K562 (cell line): Measurements from ENCODE around the gene OR4D6. TPM values are rescaled to one million over a fixed set of nuclear protein-coding genes. Genes with fewer than 3 reads are reported as not detected.

Source experiments
- ATAC-seq: fragments of 200-7000 bp; cut with Tn5 transposase; 3 replicates; pipeline ENCODE4 v1.9.1; 2020; ENCODE audit warnings: moderate library complexity
- BruUV-seq: library from RNA; stranded (reverse); fragments of 400-500 nt; replicated peaks from 2 replicates; lab custom pipeline; 2021; lab: Mats Ljungman, UMichigan
- CTCF ChIA-PET: fragments of 300-600 bp; formaldehyde crosslinking; extraction: SDS; loops from one replicate; lab custom pipeline; 2021; ENCODE audit warnings: low intra/inter-chr PET ratio; lab: Yijun Ruan, JAX
- POLR2A ChIA-PET: fragments of 300-600, 350-650 bp; sonication (Branson Sonifier 250); formaldehyde crosslinking; extraction: SDS; loops from one replicate; lab custom pipeline; 2021; ENCODE audit warnings: antibody characterized with exemption, inconsistent platforms; lab: Yijun Ruan, JAX
- DNase-seq, 4 experiments: peaks; one replicate each; pipeline versions ENCODE4 v3.0.0 to v3.0.0-alpha.2; 2011 to 2018; ENCODE audit warnings: low spot score in 3 of 4, mixed read lengths in 3 of 4; ENCODE audit errors: extremely low read depth in 1 of 4
- FAIRE-seq: peaks from 2 replicates; lab custom pipeline; 2011; peaks lifted over from hg19 to GRCh38; lab: Jason Lieb, UNC
- H2AFZ ChIP-seq: 2 replicates; pipeline ENCODE4 v1.6.0; 2011; ENCODE audit warnings: low read depth, low read length, control low read depth, inconsistent platforms
- H3K27ac ChIP-seq: fragments of 200-600 bp; 3 replicates; pipeline ENCODE4 v1.8.0; 2011; ENCODE audit warnings: low read depth, mild to moderate bottlenecking, control low read depth, inconsistent platforms, low read length, moderate library complexity, mixed read lengths; ENCODE audit errors: extremely low read depth
- H3K27me3 ChIP-seq, 2 experiments: fragments of 300-600 bp in 1 of 2; 2 replicates in 1 of 2; 3 replicates in 1 of 2; pipeline versions ENCODE4 v1.6.0 to v1.8.0; 2011; ENCODE audit warnings: inconsistent platforms in 2 of 2, low read length in 2 of 2, mild to moderate bottlenecking in 1 of 2, mixed read lengths in 1 of 2, moderate library complexity in 1 of 2; ENCODE audit not compliant: control insufficient read depth in 2 of 2, insufficient read depth in 2 of 2
- H3K36me3 ChIP-seq: fragments of 300-600 bp; 3 replicates; pipeline ENCODE4 v1.8.0; 2011; ENCODE audit warnings: mild to moderate bottlenecking, low read length, inconsistent platforms; ENCODE audit not compliant: control insufficient read depth, insufficient read depth
- H3K4me1 ChIP-seq, 2 experiments: fragments of 200-600 bp in 1 of 2; replicated peaks in 1 of 2; 2 replicates in 1 of 2; 3 replicates in 1 of 2; pipeline versions ENCODE4 v1.5.1 to v1.8.0; 2011; ENCODE audit warnings: inconsistent platforms in 2 of 2, low read length in 2 of 2, mild to moderate bottlenecking in 1 of 2, mixed read lengths in 1 of 2, moderate library complexity in 1 of 2; ENCODE audit not compliant: control insufficient read depth in 2 of 2, insufficient read depth in 2 of 2
- H3K4me2 ChIP-seq: 2 replicates; pipeline ENCODE4 v1.6.1; 2011; ENCODE audit warnings: low read length, control low read depth, inconsistent platforms, mixed read lengths; ENCODE audit not compliant: insufficient read depth
- H3K4me3 ChIP-seq: fragments of 200-600 bp; sonication (generic), shearing (Covaris generic); 2 replicates; pipeline ENCODE4 v1.5.1; 2016; ENCODE audit warnings: control low read depth, inconsistent platforms
- H3K79me2 ChIP-seq: fragments of 200-600 bp; 3 replicates; pipeline ENCODE4 v1.8.0; 2011; ENCODE audit warnings: low read length, inconsistent platforms; ENCODE audit not compliant: control insufficient read depth, insufficient read depth
- H3K9ac ChIP-seq, 2 experiments: 2 replicates each; pipeline versions ENCODE4 v1.6.0 to v1.6.1; 2011; ENCODE audit warnings: low read depth in 2 of 2, low read length in 2 of 2, control low read depth in 1 of 2, inconsistent platforms in 1 of 2, mild to moderate bottlenecking in 1 of 2, mixed read lengths in 1 of 2; ENCODE audit not compliant: insufficient read depth in 1 of 2
- H3K9me1 ChIP-seq: one replicate; pipeline ENCODE4 v1.6.0; 2011; ENCODE audit warnings: inconsistent platforms, mild to moderate bottlenecking, low read length, moderate library complexity; ENCODE audit not compliant: control insufficient read depth, insufficient read depth
- H3K9me3 ChIP-seq: replicated peaks from 2 replicates; pipeline ENCODE4 v1.5.1; 2011; ENCODE audit warnings: low read depth, low read length, inconsistent platforms; ENCODE audit not compliant: control insufficient read depth, insufficient read depth
- H4K20me1 ChIP-seq: replicated peaks from 2 replicates; pipeline ENCODE4 v1.6.1; 2011; ENCODE audit warnings: low read length, inconsistent platforms, mixed read lengths; ENCODE audit not compliant: control insufficient read depth, insufficient read depth
- KDM5B ChIP-seq: fragments of 200-600 bp; sonication (generic); IDR thresholded peaks from 2 replicates; pipeline ENCODE4 v1.6.1; 2012; ENCODE audit warnings: low read depth, mild to moderate bottlenecking, moderate library complexity, low read length, control low read depth, inconsistent platforms; ENCODE audit not compliant: insufficient replicate concordance
- NEUROD1 ChIP-seq: fragments of 150-350 bp; IDR thresholded peaks from 2 replicates; pipeline ENCODE4 v1.6.1; 2014; ENCODE audit warnings: borderline replicate concordance, low read length, low read depth; ENCODE audit not compliant: partially characterized antibody
- PKNOX1 ChIP-seq: fragments of 450-650 bp; IDR thresholded peaks from 2 replicates; pipeline ENCODE4 v1.6.1; 2016
- ZNF263 ChIP-seq: sonication (generic); formaldehyde crosslinking; IDR thresholded peaks from 2 replicates; pipeline ENCODE4 v1.8.0; 2022; ENCODE audit warnings: mild to moderate bottlenecking, missing genetic modification reagents, borderline replicate concordance
- ZZZ3 ChIP-seq: fragments of 450-650 bp; IDR thresholded peaks from 2 replicates; pipeline ENCODE4 v1.6.1; 2016; ENCODE audit warnings: antibody characterized with exemption, mild to moderate bottlenecking, moderate library complexity
- WGBS: fragments of 100-300 bp; shearing (Covaris generic); methylation state at CpG from one replicate; pipeline ENCODE4 v1.1.6; 2016; ENCODE audit warnings: low coverage, mixed read lengths; ENCODE audit not compliant: insufficient coverage; ENCODE audit errors: missing lambda C conversion rate; 5-methylcytosine and 5-hydroxymethylcytosine counted together
- in situ Hi-C: fragments of 300-500 bp; cut with MboI; formaldehyde crosslinking; loops from 4 replicates; pipeline ENCODE4 v1.15.0; 2018; ENCODE audit warnings: inconsistent platforms, mixed read lengths
- intact Hi-C: fragments of 100-400 bp; cut with micrococcal nuclease; formaldehyde crosslinking; loops from 2 replicates; pipeline ENCODE4 v1.14.2; 2022
- polyA plus RNA-seq, 8 experiments: library from polyadenylated mRNA; depleted of rRNA in 4 of 8; stranded (reverse) in 5 of 8; unstranded in 3 of 8; fragments of >200 nt; fragmentation: Nextera tagmentation in 2 of 8; fragmentation: Illumina TruSeq in 1 of 8; extraction: Ambion mirVana in 2 of 8; extraction: Trizol in 1 of 8; gene quantifications; 2 replicates each; pipeline versions ENCODE4 v1.2.1 to v1.2.3, GENCODE V29; 2011 to 2014; ENCODE audit warnings: inconsistent platforms in 1 of 8, missing spikeins in 1 of 8
- total RNA-seq, 7 experiments: library from RNA; depleted of rRNA in 6 of 7; stranded (reverse); fragments of >200 nt in 6 of 7; fragmentation: Illumina TruSeq in 2 of 7; extraction: Trizol in 2 of 7; gene quantifications; 2 replicates each; pipeline versions ENCODE4 v1.2.1 to v1.2.3, GENCODE V29; 2011 to 2021; ENCODE audit warnings: low replicate concordance in 1 of 7
- TF ChIP-seq, protein P1 (sequence below): IDR thresholded peaks from 2 replicates; pipeline ENCODE4 v1.6.1; 2012; ENCODE audit warnings: low read depth, low read length, improper control_type of control experiment, borderline replicate concordance
- TF ChIP-seq, protein P2 (sequence below): fragments of 450-650 bp; IDR thresholded peaks from 2 replicates; pipeline ENCODE4 v1.6.1; 2017; ENCODE audit warnings: mild to moderate bottlenecking, moderate library complexity

The OR4D6 gene
- total and polyA plus RNA-seq, 9 of the 15 experiments (the other 6 are each of a cell fraction or from before 2014, with no cell fraction given), result not detected

DNA sequence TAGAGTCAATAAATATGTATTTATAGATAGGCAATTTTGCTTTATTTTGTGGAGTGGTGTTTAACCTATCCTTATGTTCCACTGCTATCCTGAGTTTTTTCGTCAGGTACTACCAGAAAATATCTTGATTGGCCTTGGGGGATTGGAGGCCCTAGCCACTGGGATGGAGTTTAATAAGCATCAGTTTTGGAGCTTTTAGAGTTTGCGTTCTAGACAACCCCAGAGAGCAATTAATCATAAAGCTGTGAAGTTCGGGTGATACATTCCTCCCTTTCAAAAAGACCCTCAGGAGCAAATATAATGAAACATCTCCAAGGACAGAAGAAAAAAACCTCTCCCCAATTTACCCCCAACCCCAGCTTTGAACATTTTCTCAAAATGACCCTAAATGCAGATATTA, 20.6 kb upstream of the OR4D6 start, which contains the start of gene OR5A1:
OR5A1 (plus strand) TSS at position 301 of the 400 bp plus-strand sequence. CDS start 6,700 bp downstream, outside the sequence.
- no peak within 1 kb of the TSS for H3K9ac ChIP-seq
- H3K79me2 ChIP-seq, result no peaks in the 10 kb centered on the region
- DNase-seq, result no peak
- CTCF ChIA-PET, result no interaction called here
- no peaks in the 10 kb centered on the region for H3K36me3 ChIP-seq
- WGBS, result 5% methylated on average over 2 of the region's 3 CpGs
- H3K9me1 ChIP-seq, result no peaks in the 10 kb centered on the region
- H3K4me3 ChIP-seq, result no peak within 1 kb of the TSS
- no peak within 1 kb of the TSS for H3K4me2 ChIP-seq
- TF ChIP-seq, protein P1, sequence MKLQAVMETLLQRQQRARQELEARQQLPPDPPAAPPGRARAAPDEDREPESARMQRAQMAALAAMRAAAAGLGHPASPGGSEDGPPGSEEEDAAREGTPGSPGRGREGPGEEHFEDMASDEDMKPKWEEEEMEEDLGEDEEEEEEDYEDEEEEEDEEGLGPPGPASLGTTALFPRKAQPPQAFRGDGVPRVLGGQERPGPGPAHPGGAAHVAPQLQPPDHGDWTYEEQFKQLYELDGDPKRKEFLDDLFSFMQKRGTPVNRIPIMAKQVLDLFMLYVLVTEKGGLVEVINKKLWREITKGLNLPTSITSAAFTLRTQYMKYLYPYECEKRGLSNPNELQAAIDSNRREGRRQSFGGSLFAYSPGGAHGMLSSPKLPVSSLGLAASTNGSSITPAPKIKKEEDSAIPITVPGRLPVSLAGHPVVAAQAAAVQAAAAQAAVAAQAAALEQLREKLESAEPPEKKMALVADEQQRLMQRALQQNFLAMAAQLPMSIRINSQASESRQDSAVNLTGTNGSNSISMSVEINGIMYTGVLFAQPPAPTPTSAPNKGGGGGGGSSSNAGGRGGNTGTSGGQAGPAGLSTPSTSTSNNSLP, result no peak
- TF ChIP-seq, all 486 proteins: peak for 0
- FAIRE-seq, result no peak
- Histone ChIP-seq H3K27ac (no peak within 1 kb of the TSS), H2AFZ (no peak within 1 kb of the TSS), H4K20me1 (no peaks in the 10 kb centered on the region), H3K27me3 (no peaks in the 10 kb centered on the region), H3K9me3 (no peaks in the 10 kb centered on the region), H3K4me1 (no peaks in the 10 kb centered on the region)
- in situ Hi-C loops (no loop called here), intact Hi-C loops (no loop called here)
- POLR2A ChIA-PET, result interaction anchor here (1.8 kb wide), 1 partner anchor 12 kb away, joined by 6 read pairs; no protein-coding TSS in a partner anchor
- BruUV-seq, result no TSS peak
- no peak for ATAC-seq

DNA sequence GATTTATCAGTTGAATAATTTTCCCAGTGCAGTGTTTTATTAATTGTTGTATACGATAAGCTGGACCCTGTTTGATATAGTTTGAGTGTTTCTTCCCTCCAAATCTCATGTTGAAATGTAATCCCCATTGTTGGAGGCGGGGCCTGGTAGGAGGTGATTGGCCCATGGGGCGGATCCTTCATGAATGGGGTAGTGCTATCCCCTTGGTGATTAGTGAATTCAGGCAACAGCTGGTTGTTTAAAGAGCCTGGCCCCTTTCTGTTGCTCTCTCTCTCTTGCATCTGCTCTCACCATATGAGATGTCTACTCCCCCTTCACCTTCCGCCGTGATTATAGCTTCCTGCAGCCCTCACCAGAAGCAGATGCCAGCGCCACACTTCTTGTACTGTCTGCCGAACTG, 19.0 kb upstream of the OR4D6 start:
- H2AFZ ChIP-seq, result no peak overlapping the region
- H4K20me1 ChIP-seq, result no peaks in the 10 kb centered on the region
- intact Hi-C loops, result no loop called here
- H3K9ac ChIP-seq, result no peak overlapping the region
- DNase-seq (no peak), ATAC-seq (no peak), FAIRE-seq (no peak)
- H3K9me1 ChIP-seq, result no peaks in the 10 kb centered on the region
- ChIA-PET CTCF (no interaction called here), POLR2A (interaction anchor here (1.6 to 1.8 kb wide), 2 partner anchors 13 to 36 kb away, joined by 5 to 6 read pairs; no protein-coding TSS in a partner anchor)
- in situ Hi-C loops, result no loop called here
- no peak overlapping the region for H3K4me2 ChIP-seq
- H3K36me3 ChIP-seq, result no peaks in the 10 kb centered on the region
- H3K27me3 ChIP-seq, result no peaks in the 10 kb centered on the region
- H3K4me1 ChIP-seq, result no peaks in the 10 kb centered on the region
- 3% methylated on average over 7 of the region's 7 CpGs for WGBS
- H3K9me3 ChIP-seq, result no peaks in the 10 kb centered on the region
- BruUV-seq, result no TSS peak
- H3K79me2 ChIP-seq, result no peaks in the 10 kb centered on the region
- H3K4me3 ChIP-seq, result no peak overlapping the region
- no peak overlapping the region for H3K27ac ChIP-seq
- no peak for TF ChIP-seq ZZZ3
- TF ChIP-seq NEUROD1, result no peak
- no peak for TF ChIP-seq PKNOX1
- no peak for TF ChIP-seq KDM5B
- no peak for TF ChIP-seq ZNF263 (CRISPR knock-in tag)
- TF ChIP-seq, protein P2, sequence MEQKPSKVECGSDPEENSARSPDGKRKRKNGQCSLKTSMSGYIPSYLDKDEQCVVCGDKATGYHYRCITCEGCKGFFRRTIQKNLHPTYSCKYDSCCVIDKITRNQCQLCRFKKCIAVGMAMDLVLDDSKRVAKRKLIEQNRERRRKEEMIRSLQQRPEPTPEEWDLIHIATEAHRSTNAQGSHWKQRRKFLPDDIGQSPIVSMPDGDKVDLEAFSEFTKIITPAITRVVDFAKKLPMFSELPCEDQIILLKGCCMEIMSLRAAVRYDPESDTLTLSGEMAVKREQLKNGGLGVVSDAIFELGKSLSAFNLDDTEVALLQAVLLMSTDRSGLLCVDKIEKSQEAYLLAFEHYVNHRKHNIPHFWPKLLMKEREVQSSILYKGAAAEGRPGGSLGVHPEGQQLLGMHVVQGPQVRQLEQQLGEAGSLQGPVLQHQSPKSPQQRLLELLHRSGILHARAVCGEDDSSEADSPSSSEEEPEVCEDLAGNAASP, result no peak
